ENCODE results near the gene CYP19A1.

The CYP19A1 gene

DNA sequence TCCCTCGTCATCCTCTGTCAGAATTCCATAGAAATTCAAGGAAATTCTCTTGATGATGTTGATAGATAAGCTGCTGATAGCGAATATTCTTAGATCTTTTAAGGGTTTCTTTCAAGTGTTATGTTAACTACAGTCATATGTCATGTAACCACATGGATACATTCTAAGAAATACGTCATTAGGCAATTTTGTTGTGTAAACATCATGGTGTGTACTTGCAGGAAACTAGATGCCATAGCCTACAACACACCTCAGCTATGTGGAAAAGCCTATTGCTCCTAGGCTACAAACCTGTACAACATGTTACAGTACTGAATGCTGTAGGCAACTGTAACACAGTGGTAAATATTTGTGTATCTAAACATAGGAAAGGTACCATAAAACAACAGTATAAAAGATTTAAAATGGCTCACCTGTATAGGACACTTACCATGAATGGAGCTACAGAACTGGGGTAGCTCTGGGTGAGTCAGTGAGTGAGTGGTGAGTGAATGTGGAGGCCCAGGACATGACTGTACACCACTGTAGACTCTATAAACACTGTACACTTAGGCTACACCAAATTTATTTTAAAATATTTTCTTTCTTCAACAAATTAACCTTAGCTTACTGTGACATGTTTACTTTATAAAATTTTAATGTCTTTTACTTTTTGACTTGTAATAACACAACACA lies 37.7 kb upstream of the CYP19A1 start:
- Mint-ChIP-seq H3K36me3 (ENCODE audit: low read depth) (no peaks in the 10 kb centered on the region), H3K9me3 (no peaks in the 10 kb centered on the region), H3K4me3 (no peak overlapping the region), H3K27ac (no peak overlapping the region), H3K27me3 (ENCODE audit: low read depth) (no peaks in the 10 kb centered on the region), H3K4me1 (peaks cover 2% of the 10 kb centered on the region)
- TF ChIP-seq, protein P1, sequence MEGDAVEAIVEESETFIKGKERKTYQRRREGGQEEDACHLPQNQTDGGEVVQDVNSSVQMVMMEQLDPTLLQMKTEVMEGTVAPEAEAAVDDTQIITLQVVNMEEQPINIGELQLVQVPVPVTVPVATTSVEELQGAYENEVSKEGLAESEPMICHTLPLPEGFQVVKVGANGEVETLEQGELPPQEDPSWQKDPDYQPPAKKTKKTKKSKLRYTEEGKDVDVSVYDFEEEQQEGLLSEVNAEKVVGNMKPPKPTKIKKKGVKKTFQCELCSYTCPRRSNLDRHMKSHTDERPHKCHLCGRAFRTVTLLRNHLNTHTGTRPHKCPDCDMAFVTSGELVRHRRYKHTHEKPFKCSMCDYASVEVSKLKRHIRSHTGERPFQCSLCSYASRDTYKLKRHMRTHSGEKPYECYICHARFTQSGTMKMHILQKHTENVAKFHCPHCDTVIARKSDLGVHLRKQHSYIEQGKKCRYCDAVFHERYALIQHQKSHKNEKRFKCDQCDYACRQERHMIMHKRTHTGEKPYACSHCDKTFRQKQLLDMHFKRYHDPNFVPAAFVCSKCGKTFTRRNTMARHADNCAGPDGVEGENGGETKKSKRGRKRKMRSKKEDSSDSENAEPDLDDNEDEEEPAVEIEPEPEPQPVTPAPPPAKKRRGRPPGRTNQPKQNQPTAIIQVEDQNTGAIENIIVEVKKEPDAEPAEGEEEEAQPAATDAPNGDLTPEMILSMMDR (IDR thresholded peaks at IDR 0.05; ENCODE audit: unreplicated experiment in 3 of 3), result no peak

DNA sequence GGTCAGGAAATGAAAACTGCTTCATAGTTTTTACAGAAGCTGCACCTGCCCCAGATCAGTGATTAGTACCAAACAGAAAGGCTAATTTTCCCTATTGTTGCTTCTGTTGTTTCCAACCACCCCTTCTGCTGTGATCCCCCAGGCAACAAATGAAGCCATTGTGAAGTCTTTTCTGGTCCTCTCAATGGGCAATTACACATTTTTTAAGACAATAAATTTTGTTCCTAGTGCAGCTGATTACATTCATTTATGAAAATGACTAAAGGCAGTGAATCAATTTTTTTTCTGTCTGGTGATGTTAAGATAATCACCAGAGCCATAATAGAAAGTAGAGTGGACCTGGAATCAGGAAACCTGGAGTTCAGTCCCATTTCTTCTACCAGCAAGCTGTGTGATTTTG lies 35.7 kb upstream of the CYP19A1 start:
- H3K9me3 Mint-ChIP-seq, result no peaks in the 10 kb centered on the region
- TF ChIP-seq, protein P1 (IDR thresholded peaks at IDR 0.05; ENCODE audit: unreplicated experiment in 3 of 3), result no peak
- H3K27ac Mint-ChIP-seq, result no peak overlapping the region
- no peaks in the 10 kb centered on the region for H3K27me3 Mint-ChIP-seq (ENCODE audit: low read depth)
- no peak overlapping the region for H3K4me3 Mint-ChIP-seq
- no peaks in the 10 kb centered on the region for H3K36me3 Mint-ChIP-seq (ENCODE audit: low read depth)
- H3K4me1 Mint-ChIP-seq, result no peaks in the 10 kb centered on the region

DNA sequence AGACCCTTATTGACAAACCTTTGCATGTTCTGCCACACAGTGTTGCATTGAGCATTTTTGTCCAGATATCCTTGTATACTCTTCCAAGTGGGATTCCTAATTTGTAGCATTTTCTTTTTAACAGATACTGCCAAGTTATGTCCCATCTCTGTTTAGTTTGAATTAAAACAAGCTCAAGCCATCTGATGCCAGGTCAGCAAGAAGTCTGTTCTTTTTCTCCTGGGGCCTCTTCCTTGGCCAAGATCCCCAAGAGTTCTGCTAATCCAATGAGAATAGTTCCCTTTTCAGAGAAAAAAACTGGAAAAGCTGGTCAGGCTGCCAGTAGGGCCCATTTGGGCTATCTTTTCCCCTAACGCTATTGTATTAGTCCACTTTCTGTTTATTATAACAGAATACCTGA lies 32.9 kb upstream of the CYP19A1 start:
- Mint-ChIP-seq H3K4me1 (no peaks in the 10 kb centered on the region), H3K27ac (no peak overlapping the region), H3K27me3 (ENCODE audit: low read depth) (no peaks in the 10 kb centered on the region), H3K9me3 (no peaks in the 10 kb centered on the region), H3K4me3 (no peak overlapping the region), H3K36me3 (ENCODE audit: low read depth) (no peaks in the 10 kb centered on the region)
- TF ChIP-seq, protein P1 (IDR thresholded peaks at IDR 0.05; ENCODE audit: unreplicated experiment in 3 of 3), result no peak

DNA sequence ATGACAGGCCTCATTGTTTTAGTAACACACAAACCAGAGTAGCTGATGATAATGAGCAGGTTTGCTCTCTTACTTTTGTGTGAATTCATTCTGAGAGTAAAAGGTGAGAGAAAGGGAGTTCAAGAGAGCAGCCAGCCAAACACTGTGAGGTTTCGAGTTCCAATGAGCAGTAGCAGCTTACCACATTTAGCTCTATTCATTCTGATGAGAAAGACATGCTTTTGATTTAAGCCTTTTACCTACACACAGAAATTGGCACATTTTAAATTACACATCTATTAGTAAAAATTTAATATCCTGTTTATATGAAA lies 31.0 kb upstream of the CYP19A1 start:
- H3K36me3 Mint-ChIP-seq (ENCODE audit: low read depth), result no peaks in the 10 kb centered on the region
- no peaks in the 10 kb centered on the region for H3K4me1 Mint-ChIP-seq
- H3K27me3 Mint-ChIP-seq (ENCODE audit: low read depth), result no peaks in the 10 kb centered on the region
- no peak overlapping the region for H3K27ac Mint-ChIP-seq
- no peak overlapping the region for H3K4me3 Mint-ChIP-seq
- no peaks in the 10 kb centered on the region for H3K9me3 Mint-ChIP-seq
- TF ChIP-seq, protein P1 (IDR thresholded peaks at IDR 0.05; ENCODE audit: unreplicated experiment in 3 of 3), result no peak

DNA sequence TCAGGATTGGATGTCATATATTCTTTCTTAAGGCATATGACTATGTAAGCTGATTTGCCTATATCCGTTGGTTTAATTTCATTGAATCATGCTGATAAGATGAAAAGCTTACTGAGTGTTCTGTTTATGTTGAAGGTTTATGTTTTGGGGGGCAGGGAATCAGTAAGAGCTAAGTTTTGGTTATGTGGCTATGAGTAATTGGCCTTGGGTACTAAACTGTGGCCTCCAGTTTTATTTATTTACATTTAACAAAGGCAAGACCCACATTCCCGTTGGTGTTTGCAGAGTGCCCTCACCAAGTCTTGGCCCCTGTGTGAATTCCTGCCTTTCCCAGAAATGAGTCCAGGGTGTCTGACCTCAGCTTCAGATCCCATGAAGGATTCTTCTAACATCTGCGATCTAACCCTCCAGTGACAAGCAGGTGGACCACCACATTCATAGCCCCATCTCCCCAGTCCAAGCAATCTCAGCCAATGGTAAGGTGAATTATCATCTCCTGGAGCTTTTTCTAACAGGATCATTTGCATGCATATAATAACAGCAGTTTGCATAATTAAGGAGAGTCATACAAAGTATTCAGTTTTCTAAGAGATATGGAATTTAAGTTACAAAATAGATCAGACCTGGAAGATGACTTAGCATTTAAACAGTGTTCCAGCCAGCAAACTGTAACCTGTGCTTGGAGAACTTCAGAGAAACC lies 30.5 kb upstream of the CYP19A1 start:
- H3K4me3 Mint-ChIP-seq, result no peak overlapping the region
- H3K9me3 Mint-ChIP-seq, result no peaks in the 10 kb centered on the region
- no peaks in the 10 kb centered on the region for H3K4me1 Mint-ChIP-seq
- H3K27me3 Mint-ChIP-seq (ENCODE audit: low read depth), result no peaks in the 10 kb centered on the region
- no peaks in the 10 kb centered on the region for H3K36me3 Mint-ChIP-seq (ENCODE audit: low read depth)
- no peak overlapping the region for H3K27ac Mint-ChIP-seq
- TF ChIP-seq, protein P1 (IDR thresholded peaks at IDR 0.05; ENCODE audit: unreplicated experiment in 3 of 3), result no peak

DNA sequence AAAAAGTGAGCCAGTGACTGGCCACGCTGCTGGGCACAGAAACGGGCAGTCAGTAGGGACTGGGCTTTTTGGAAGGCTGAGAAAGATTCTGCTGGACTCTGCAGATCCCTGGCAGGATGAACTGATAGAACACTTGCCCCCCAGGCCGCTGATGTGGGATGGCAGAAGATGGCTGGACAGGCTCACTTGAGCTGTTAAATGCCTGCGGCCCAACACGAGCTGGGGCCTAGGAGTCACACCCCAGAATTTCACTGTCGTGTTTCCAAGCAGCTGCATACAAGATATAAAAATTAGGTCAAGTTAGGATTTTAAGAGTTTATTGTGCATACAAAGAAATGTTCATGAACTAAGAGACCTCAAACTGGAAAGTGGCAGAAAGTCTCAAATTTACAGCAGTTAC lies 29.9 kb upstream of the CYP19A1 start:
- H3K4me3 Mint-ChIP-seq, result no peak overlapping the region
- TF ChIP-seq, protein P1 (IDR thresholded peaks at IDR 0.05; ENCODE audit: unreplicated experiment in 3 of 3), result no peak
- H3K27me3 Mint-ChIP-seq (ENCODE audit: low read depth), result no peaks in the 10 kb centered on the region
- no peak overlapping the region for H3K27ac Mint-ChIP-seq
- H3K4me1 Mint-ChIP-seq, result no peaks in the 10 kb centered on the region
- no peaks in the 10 kb centered on the region for H3K9me3 Mint-ChIP-seq
- H3K36me3 Mint-ChIP-seq (ENCODE audit: low read depth), result no peaks in the 10 kb centered on the region
